ENCODE measurements around the gene UBE2Z. TPM values are rescaled to one million over a fixed set of nuclear protein-coding genes. Genes with fewer than 3 reads are reported as not detected.

UBE2Z gene
- polyA plus RNA-seq, 1 donor (not counting 4 experiments of a cell fraction or from before 2014, with no cell fraction given): 132 TPM

DNA sequence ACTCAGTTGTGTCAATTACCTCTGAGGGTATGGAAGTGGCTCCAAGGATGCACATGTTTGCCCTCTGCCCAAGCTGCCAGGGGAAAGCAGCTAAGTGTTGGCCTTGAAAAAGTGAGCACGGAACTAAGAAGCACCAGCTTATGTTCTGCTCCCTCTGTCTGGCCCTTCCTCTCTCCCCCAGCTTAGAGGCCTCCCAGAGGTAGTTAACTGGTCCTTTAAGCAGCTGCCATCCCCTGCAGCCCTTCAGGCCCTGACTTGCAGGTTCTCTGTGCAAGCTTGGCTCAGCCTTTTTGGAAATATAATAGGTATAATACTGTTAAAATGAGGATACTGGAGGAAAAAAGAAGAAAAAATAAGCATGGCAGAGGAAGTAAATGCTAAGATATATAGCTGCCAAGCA, 7.0 kb upstream of the UBE2Z start:
- Histone ChIP-seq H3K9ac (ENCODE audit: control insufficient read depth, extremely low read depth, insufficient read depth, low read length) (no peak overlapping the region), H3K4me1 (ENCODE audit: control insufficient read depth, extremely low read depth, insufficient read depth, low read length) (peaks cover 6% of the 10 kb centered on the region), H3K4me3 (ENCODE audit: control insufficient read depth in 2 of 3, extremely low read depth in 1 of 3, insufficient read depth in 2 of 3, low read depth in 1 of 3, low read length in 3 of 3) (no peak overlapping the region), H3K27ac (ENCODE audit: control insufficient read depth, insufficient read depth, low read length) (no peak overlapping the region), H3K9me1 (ENCODE audit: control insufficient read depth, extremely low read depth, insufficient read depth, low read length) (no peaks in the 10 kb centered on the region), H3K27me3 (ENCODE audit: control insufficient read depth, extremely low read depth, insufficient read depth, low read length) (no peaks in the 10 kb centered on the region), H3K9me3 (ENCODE audit: control insufficient read depth, low read depth, low read length) (no peaks in the 10 kb centered on the region), H3K4me2 (ENCODE audit: control insufficient read depth, extremely low read depth, insufficient read depth, low read depth, low read length) (no peak overlapping the region), H2AFZ (ENCODE audit: control insufficient read depth, low read length) (no peak overlapping the region), H3K79me2 (ENCODE audit: control insufficient read depth, insufficient read depth, low read length) (no peaks in the 10 kb centered on the region), H3K36me3 (ENCODE audit: control insufficient read depth in 2 of 2, extremely low read depth in 1 of 2, insufficient read depth in 2 of 2, low read length in 2 of 2) (peaks cover 2 to 10% of the 10 kb centered on the region in 2 experiments), H4K20me1 (ENCODE audit: control insufficient read depth, extremely low read depth, insufficient read depth, low read length) (no peaks in the 10 kb centered on the region)
- dilution Hi-C loops (cut with MboI; ENCODE audit: extremely low pct_ligation_motif_present, low sequenced_read_pairs): no loop called here
- no peak for TF ChIP-seq EZH2 (IDR thresholded peaks at IDR 0.05; ENCODE audit: low read length)
- TF ChIP-seq, protein P1, sequence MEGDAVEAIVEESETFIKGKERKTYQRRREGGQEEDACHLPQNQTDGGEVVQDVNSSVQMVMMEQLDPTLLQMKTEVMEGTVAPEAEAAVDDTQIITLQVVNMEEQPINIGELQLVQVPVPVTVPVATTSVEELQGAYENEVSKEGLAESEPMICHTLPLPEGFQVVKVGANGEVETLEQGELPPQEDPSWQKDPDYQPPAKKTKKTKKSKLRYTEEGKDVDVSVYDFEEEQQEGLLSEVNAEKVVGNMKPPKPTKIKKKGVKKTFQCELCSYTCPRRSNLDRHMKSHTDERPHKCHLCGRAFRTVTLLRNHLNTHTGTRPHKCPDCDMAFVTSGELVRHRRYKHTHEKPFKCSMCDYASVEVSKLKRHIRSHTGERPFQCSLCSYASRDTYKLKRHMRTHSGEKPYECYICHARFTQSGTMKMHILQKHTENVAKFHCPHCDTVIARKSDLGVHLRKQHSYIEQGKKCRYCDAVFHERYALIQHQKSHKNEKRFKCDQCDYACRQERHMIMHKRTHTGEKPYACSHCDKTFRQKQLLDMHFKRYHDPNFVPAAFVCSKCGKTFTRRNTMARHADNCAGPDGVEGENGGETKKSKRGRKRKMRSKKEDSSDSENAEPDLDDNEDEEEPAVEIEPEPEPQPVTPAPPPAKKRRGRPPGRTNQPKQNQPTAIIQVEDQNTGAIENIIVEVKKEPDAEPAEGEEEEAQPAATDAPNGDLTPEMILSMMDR (optimal IDR thresholded peaks at IDR 0.05 in 1 of 3, IDR thresholded peaks at IDR 0.05 in 1 of 3, conservative IDR thresholded peaks at IDR 0.05 in 1 of 3; ENCODE audit: extremely low read depth in 1 of 3, insufficient read depth in 2 of 3, low read length in 3 of 3): no peak
- DNase-seq (ENCODE audit: low read depth, low spot score) (no peak), FAIRE-seq (peak; percentile 36)

DNA sequence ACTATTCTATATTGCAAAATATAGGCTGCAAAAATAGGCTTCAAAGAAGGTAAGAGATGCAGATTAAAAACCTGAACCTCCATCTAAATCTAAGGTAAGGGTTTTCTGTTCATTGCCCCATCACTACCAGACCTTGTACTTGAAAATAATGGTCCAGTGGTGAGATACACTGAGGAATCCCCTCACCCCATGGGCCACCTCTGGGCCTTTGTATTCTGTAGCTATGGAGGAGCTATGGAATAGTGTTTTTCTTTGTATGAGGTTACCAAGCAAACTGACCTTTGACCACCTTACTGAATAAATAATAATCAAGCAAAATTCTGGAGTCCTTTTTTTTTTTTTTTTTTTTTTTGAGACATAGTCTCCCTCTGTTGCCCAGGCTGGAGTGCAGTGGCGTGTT, 4.8 kb upstream of the UBE2Z start:
- Histone ChIP-seq H3K4me3 (ENCODE audit: control insufficient read depth in 2 of 3, extremely low read depth in 1 of 3, insufficient read depth in 2 of 3, low read depth in 1 of 3, low read length in 3 of 3) (no peak overlapping the region), H3K27me3 (ENCODE audit: control insufficient read depth, extremely low read depth, insufficient read depth, low read length) (no peaks in the 10 kb centered on the region), H3K4me2 (ENCODE audit: control insufficient read depth, extremely low read depth, insufficient read depth, low read depth, low read length) (no peak overlapping the region), H3K36me3 (ENCODE audit: control insufficient read depth in 2 of 2, extremely low read depth in 1 of 2, insufficient read depth in 2 of 2, low read length in 2 of 2) (peaks cover 1 to 2% of the 10 kb centered on the region in 2 experiments), H3K9ac (ENCODE audit: control insufficient read depth, extremely low read depth, insufficient read depth, low read length) (no peak overlapping the region), H3K4me1 (ENCODE audit: control insufficient read depth, extremely low read depth, insufficient read depth, low read length) (peaks cover 6% of the 10 kb centered on the region), H3K27ac (ENCODE audit: control insufficient read depth, insufficient read depth, low read length) (no peak overlapping the region), H3K9me1 (ENCODE audit: control insufficient read depth, extremely low read depth, insufficient read depth, low read length) (no peaks in the 10 kb centered on the region), H2AFZ (ENCODE audit: control insufficient read depth, low read length) (no peak overlapping the region), H4K20me1 (ENCODE audit: control insufficient read depth, extremely low read depth, insufficient read depth, low read length) (no peaks in the 10 kb centered on the region), H3K9me3 (ENCODE audit: control insufficient read depth, low read depth, low read length) (no peaks in the 10 kb centered on the region), H3K79me2 (ENCODE audit: control insufficient read depth, insufficient read depth, low read length) (no peaks in the 10 kb centered on the region)
- dilution Hi-C loops (cut with MboI; ENCODE audit: extremely low pct_ligation_motif_present, low sequenced_read_pairs): no loop called here
- no peak for DNase-seq (ENCODE audit: low read depth, low spot score)
- TF ChIP-seq, protein P1 (optimal IDR thresholded peaks at IDR 0.05 in 1 of 3, IDR thresholded peaks at IDR 0.05 in 1 of 3, conservative IDR thresholded peaks at IDR 0.05 in 1 of 3; ENCODE audit: extremely low read depth in 1 of 3, insufficient read depth in 2 of 3, low read length in 3 of 3): no peak
- no peak for TF ChIP-seq EZH2 (IDR thresholded peaks at IDR 0.05; ENCODE audit: low read length)
- FAIRE-seq: no peak
